ENCODE measurements around the gene PDE3A.
A peak's percentile ranks its signal among the peaks of the same experiment; 100 is the strongest.

Gene PDE3A

DNA sequence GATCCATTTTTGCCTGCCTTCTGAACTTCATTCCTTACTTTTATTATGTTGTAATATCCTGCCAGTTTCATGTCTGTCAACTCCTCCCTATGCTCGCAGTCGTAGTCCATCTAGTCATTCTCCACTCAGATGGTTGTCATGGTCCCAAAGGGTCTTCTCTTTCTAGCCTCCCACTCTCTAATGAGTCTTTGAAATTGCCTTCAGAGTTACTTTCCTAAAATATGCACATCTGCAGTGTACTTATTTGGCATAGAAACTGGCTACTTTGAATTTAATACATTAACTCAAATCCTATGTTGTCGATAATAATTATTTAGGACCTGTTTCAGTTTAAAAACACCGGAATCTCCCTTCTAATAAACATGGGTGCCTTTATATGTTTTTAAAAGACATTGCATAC, 101.0 kb downstream of the PDE3A start:
- TF ChIP-seq, protein P1, sequence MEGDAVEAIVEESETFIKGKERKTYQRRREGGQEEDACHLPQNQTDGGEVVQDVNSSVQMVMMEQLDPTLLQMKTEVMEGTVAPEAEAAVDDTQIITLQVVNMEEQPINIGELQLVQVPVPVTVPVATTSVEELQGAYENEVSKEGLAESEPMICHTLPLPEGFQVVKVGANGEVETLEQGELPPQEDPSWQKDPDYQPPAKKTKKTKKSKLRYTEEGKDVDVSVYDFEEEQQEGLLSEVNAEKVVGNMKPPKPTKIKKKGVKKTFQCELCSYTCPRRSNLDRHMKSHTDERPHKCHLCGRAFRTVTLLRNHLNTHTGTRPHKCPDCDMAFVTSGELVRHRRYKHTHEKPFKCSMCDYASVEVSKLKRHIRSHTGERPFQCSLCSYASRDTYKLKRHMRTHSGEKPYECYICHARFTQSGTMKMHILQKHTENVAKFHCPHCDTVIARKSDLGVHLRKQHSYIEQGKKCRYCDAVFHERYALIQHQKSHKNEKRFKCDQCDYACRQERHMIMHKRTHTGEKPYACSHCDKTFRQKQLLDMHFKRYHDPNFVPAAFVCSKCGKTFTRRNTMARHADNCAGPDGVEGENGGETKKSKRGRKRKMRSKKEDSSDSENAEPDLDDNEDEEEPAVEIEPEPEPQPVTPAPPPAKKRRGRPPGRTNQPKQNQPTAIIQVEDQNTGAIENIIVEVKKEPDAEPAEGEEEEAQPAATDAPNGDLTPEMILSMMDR (IDR thresholded peaks at IDR 0.05; ENCODE audit: low read depth, low read length, missing control alignments), result no peak
- H3K4me3 ChIP-seq (ENCODE audit: low read depth, low read length), result no peak overlapping the region
- DNase-seq (ENCODE audit: low read depth), result no peak
- in situ Hi-C loops (cut with HindIII; ENCODE audit: low sequenced_read_pairs), result no loop called here

DNA sequence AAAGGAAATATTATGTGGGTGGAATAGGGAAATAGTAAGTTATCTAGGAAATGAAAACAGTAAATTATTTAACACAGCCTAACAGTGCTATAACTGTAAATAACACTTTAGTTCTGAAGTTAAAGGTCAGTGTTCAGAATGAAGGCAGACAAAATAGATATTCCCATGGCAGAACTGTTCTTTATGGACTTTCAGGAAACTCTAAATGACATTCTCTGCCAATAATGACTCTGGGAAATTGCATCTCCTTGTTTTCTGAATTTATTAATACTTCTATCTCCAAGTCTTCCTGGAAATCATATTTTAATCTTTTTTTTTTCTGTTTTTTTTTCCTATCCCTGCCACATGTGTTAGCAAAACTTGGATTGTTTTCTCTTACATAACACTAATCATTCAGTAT, 101.4 kb downstream of the PDE3A start:
- no peak for DNase-seq (ENCODE audit: low read depth)
- no peak overlapping the region for H3K4me3 ChIP-seq (ENCODE audit: low read depth, low read length)
- in situ Hi-C loops (cut with HindIII; ENCODE audit: low sequenced_read_pairs), result no loop called here
- TF ChIP-seq, protein P1 (IDR thresholded peaks at IDR 0.05; ENCODE audit: low read depth, low read length, missing control alignments), result no peak

DNA sequence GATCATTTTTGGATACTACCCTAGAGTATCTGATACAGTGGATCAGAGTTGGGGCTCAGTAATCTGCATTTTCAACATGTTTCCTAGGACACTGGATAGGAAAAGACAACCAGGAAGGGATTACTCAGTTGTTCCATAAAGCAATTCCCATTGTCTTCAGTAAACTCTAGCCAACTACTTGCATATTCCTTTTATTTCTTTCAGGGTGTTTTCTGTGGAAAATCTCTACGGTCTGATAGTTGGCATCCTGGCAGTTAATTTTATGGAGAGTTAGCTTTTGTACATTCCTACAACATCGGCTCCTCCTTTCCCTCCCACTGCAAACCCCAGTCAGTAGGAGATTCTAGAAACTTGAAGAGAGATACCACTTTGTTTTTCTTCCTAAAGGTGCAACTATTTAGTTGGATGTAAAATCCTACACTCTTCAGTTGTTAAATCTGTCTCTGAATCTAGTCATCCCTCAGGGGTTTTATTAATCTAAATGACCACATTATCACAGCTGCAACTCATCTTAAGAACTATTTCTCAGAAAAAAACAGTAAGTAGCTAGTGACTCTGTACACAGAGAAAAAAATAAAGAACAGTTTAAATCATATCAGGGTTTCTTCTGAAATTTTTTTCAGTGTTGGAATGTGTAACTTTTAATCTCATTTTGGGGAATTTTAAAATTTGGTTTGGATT, 103.9 kb downstream of the PDE3A start:
- H3K4me3 ChIP-seq (ENCODE audit: low read depth, low read length), result no peak overlapping the region
- in situ Hi-C loops (cut with HindIII; ENCODE audit: low sequenced_read_pairs), result no loop called here
- TF ChIP-seq, protein P1 (IDR thresholded peaks at IDR 0.05; ENCODE audit: low read depth, low read length, missing control alignments), result no peak
- DNase-seq (ENCODE audit: low read depth), result no peak

DNA sequence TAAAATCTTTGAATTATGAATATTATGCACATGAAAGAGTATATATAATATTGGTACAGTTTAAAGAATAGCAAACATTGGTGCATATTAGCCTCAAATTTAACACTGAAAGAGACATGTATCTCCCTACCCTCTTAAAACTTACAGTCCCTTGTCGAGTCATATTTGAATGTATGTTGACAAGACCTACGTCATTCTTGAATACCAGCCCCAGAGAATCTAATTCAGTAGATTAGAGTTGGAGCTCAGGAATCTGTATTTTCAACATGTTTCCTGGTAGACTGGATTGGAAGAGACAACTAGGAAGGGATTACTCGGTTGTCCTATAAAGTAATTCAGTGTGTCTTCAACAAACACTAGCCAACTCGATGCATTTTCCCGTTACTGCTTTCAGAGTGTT, 104.8 kb downstream of the PDE3A start:
- TF ChIP-seq, protein P1 (IDR thresholded peaks at IDR 0.05; ENCODE audit: low read depth, low read length, missing control alignments), result no peak
- in situ Hi-C loops (cut with HindIII; ENCODE audit: low sequenced_read_pairs), result no loop called here
- H3K4me3 ChIP-seq (ENCODE audit: low read depth, low read length), result no peak overlapping the region
- no peak for DNase-seq (ENCODE audit: low read depth)

DNA sequence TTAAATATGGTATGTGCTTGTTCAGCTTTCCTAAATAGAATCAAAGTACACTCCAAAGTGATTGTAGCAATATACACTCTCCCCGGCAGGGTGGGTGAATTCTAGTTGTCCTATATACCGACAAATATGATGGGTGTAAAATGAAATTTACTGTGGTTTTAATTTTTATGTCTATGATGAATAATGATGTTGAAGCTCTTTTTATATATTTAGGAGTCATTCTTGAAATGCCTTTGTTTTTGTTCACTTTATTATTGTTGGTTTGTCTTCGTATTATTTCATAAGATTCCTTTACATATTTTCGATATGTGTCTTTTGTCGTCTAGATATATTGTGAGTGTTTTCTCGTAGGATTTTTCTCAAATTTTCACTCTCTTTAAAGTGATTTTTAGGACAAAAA, 105.7 kb downstream of the PDE3A start:
- H3K4me3 ChIP-seq (ENCODE audit: low read depth, low read length), result no peak overlapping the region
- in situ Hi-C loops (cut with HindIII; ENCODE audit: low sequenced_read_pairs), result no loop called here
- no peak for DNase-seq (ENCODE audit: low read depth)
- TF ChIP-seq, protein P1 (IDR thresholded peaks at IDR 0.05; ENCODE audit: low read depth, low read length, missing control alignments), result no peak

DNA sequence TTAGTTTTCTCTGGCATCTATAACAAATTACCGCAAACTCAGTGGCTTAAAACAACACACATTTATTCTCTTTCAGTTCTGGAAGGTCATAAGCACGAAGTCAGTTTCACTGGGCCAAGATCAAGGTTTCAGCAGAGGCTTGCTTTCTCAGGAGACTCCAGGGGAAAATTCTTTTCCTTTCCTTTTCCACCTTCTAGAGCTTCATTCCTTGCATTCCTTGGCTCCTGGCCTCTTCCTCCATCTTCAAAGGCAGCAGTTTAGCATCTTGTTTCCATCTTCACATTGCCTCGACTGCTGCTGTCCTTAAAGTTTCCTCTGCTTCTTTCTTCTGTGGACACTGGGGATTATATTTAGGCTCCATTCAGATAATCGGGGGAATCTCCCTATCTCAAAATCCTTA, 106.1 kb downstream of the PDE3A start:
- no peak overlapping the region for H3K4me3 ChIP-seq (ENCODE audit: low read depth, low read length)
- TF ChIP-seq, protein P1 (IDR thresholded peaks at IDR 0.05; ENCODE audit: low read depth, low read length, missing control alignments), result no peak
- peak; percentile 31 for DNase-seq (ENCODE audit: low read depth)
- in situ Hi-C loops (cut with HindIII; ENCODE audit: low sequenced_read_pairs), result no loop called here

All from astrocyte of the cerebellum (primary cell).